ENCODE data around the gene BCR.

DNA sequence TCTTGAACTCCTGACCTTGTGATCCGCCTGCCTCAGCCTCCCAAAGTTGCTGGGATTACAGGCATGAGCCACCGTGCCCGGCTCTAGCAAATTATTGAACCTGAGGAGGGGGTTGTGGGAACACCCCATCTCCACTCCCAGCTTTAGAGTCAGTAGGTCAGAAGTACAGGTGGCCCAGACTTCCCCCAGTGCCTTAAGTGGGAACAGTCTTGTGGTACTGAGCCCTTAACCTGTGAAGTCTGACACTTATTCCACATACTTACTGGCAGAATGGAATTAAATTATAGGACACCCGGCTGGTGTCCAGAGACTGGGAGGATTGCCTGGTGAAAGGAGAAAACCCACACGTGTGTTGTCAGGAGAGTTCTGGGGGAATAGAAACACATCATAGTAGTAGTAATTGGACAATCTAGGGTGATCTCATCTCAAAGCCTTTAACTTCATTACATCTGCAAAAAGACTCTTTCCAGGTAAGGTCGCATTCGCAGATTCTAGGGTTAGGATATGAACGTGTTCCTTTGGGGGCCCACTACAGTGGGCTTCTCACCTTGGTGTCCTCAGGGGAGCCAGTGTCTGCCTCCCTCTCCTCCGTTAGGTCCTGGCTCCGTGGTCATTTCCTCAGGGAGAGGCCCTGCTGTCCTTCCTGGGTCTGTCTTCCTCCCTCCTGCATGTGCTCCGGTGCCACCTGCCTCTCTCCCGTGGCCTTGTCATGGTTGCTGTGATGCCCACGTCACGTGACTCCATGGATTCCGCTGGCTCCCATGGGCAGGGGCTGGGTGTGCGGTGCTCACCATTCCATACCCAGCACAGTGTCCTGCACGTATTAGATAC, 63.8 kb downstream of the BCR start:
- TF ChIP-seq, protein P1, sequence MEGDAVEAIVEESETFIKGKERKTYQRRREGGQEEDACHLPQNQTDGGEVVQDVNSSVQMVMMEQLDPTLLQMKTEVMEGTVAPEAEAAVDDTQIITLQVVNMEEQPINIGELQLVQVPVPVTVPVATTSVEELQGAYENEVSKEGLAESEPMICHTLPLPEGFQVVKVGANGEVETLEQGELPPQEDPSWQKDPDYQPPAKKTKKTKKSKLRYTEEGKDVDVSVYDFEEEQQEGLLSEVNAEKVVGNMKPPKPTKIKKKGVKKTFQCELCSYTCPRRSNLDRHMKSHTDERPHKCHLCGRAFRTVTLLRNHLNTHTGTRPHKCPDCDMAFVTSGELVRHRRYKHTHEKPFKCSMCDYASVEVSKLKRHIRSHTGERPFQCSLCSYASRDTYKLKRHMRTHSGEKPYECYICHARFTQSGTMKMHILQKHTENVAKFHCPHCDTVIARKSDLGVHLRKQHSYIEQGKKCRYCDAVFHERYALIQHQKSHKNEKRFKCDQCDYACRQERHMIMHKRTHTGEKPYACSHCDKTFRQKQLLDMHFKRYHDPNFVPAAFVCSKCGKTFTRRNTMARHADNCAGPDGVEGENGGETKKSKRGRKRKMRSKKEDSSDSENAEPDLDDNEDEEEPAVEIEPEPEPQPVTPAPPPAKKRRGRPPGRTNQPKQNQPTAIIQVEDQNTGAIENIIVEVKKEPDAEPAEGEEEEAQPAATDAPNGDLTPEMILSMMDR (IDR thresholded peaks at IDR 0.05; ENCODE audit: low read depth, low read length, poor library complexity, severe bottlenecking): no peak
- no peak for TF ChIP-seq EZH2phosphoT487 (IDR thresholded peaks at IDR 0.05; ENCODE audit: borderline replicate concordance, low read length)

Data from DOHH2 (cell line).